NB4 (cell line): ENCODE results near the gene DENND6A.
"Not testable (repeated sequence)": the region's sequence is repeated elsewhere in the genome, so short reads cannot be mapped to it uniquely, and the experiment has no call there.

Experiments used
- DNase-seq: peaks from one replicate; pipeline ENCODE4 v3.0.0; 2010; ENCODE audit warnings: low read depth
- H3K4me3 ChIP-seq: one replicate; pipeline ENCODE4 v1.5.1; 2011; ENCODE audit warnings: mild to moderate bottlenecking, low read depth, low read length, moderate library complexity
- MYC ChIP-seq: IDR thresholded peaks from 2 replicates; pipeline ENCODE4 v1.6.1; 2011; ENCODE audit warnings: low read depth, low read length
- POLR2A ChIP-seq: IDR thresholded peaks from 2 replicates; pipeline ENCODE4 v1.6.1; 2011; ENCODE audit warnings: mild to moderate bottlenecking; ENCODE audit not compliant: insufficient read length; ENCODE audit errors: extremely low read depth
- TF ChIP-seq, protein P1 (sequence below): IDR thresholded peaks from 2 replicates; pipeline ENCODE4 v1.6.1; 2011; ENCODE audit warnings: low read depth, low read length
- TF ChIP-seq, protein P2 (sequence below): IDR thresholded peaks from one replicate; pipeline ENCODE4 v1.5.1; 2012; ENCODE audit warnings: low read depth, low read length

Gene DENND6A

GRCh38 chr3:57701781-57702180, 8.9 kb upstream of the DENND6A start:
- TF ChIP-seq POLR2A, result no peak
- TF ChIP-seq, protein P1, sequence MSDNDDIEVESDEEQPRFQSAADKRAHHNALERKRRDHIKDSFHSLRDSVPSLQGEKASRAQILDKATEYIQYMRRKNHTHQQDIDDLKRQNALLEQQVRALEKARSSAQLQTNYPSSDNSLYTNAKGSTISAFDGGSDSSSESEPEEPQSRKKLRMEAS, result no peak
- TF ChIP-seq MYC, result no peak
- TF ChIP-seq, protein P2, sequence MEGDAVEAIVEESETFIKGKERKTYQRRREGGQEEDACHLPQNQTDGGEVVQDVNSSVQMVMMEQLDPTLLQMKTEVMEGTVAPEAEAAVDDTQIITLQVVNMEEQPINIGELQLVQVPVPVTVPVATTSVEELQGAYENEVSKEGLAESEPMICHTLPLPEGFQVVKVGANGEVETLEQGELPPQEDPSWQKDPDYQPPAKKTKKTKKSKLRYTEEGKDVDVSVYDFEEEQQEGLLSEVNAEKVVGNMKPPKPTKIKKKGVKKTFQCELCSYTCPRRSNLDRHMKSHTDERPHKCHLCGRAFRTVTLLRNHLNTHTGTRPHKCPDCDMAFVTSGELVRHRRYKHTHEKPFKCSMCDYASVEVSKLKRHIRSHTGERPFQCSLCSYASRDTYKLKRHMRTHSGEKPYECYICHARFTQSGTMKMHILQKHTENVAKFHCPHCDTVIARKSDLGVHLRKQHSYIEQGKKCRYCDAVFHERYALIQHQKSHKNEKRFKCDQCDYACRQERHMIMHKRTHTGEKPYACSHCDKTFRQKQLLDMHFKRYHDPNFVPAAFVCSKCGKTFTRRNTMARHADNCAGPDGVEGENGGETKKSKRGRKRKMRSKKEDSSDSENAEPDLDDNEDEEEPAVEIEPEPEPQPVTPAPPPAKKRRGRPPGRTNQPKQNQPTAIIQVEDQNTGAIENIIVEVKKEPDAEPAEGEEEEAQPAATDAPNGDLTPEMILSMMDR, result no peak
- no peak for DNase-seq
- H3K4me3 ChIP-seq, result no peak overlapping the region

GRCh38 chr3:57700737-57701136, 7.9 kb upstream of the DENND6A start:
- no peak for TF ChIP-seq MYC
- TF ChIP-seq, protein P2, result no peak
- TF ChIP-seq, protein P1, result no peak
- no peak for TF ChIP-seq POLR2A
- H3K4me3 ChIP-seq, result no peak overlapping the region
- DNase-seq, result no peak

- no peak for TF ChIP-seq POLR2A
- TF ChIP-seq, protein P2, result no peak
- H3K4me3 ChIP-seq, result no peak overlapping the region
- no peak for DNase-seq
Observed at GRCh38 chr3:57699591-57699990, 6.7 kb upstream of the DENND6A start.

GRCh38 chr3:57696801-57697321, 4.0 kb upstream of the DENND6A start:
- no peak overlapping the region for H3K4me3 ChIP-seq
- no peak for DNase-seq
- TF ChIP-seq MYC, result no peak
- TF ChIP-seq, protein P1, result no peak
- no peak for TF ChIP-seq POLR2A
- TF ChIP-seq, protein P2, result no peak

DNA sequence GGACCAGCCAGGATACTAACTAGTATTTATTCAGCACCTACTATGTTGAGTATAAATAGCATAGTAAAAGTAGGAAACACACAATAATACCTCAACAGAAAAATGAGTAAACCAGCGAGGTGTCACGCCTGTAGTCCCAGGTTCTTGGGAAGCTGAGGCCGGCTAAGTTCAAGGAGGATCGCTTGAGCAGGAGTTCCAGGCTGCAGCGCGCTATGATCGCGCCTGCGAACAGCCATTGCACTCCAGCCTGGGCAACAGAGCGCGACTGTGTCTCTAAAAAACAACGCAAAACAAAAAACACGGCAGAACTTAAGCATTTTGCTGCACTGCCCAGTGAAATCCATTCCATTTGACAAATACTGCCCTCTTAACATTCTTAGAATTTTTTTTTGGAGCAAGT, 1.3 kb upstream of the DENND6A start:
- DNase-seq, result no peak
- H3K4me3 ChIP-seq, result no peak overlapping the region
- TF ChIP-seq POLR2A, result no peak
- TF ChIP-seq, protein P2, result no peak
- TF ChIP-seq, protein P1, result no peak
- TF ChIP-seq MYC, result no peak

DNA sequence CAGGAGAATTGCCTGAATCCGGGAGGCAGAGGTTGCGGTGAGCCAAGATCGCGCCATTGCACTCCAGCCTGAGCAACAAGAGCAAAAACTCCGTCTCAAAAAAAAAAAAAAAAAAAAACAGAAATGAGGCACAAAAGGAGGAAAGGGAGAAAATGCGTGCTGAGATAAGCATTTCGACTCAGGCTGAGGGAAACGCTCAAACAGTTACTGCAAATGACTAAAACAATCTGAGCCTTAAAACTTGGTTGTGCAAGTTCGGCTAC, 813 bp downstream of the DENND6A start:
- H3K4me3 ChIP-seq, result peak overlapping the region; percentile 78
- DNase-seq, result not testable (repeated sequence)
